OCI-LY7 (cell line): ENCODE results near the gene FAM76A. TPM values are rescaled to one million over a fixed set of nuclear protein-coding genes. Genes with fewer than 3 reads are reported as not detected.

Experiments
- BruUV-seq: library from RNA; stranded (reverse); fragments of 400-500 nt; replicated peaks from 2 replicates; lab custom pipeline; 2021; lab: Mats Ljungman, UMichigan
- CTCF ChIA-PET: fragments of 300-600 bp; sonication (Branson Sonifier 250); formaldehyde crosslinking; loops from one replicate; lab custom pipeline; 2022; ENCODE audit warnings: antibody characterized with exemption; ENCODE audit not compliant: unreplicated experiment; lab: Charles Lee
- POLR2A ChIA-PET: fragments of 300-600 bp; sonication (Branson Sonifier 250); formaldehyde crosslinking; loops from one replicate; lab custom pipeline; 2022; ENCODE audit warnings: antibody characterized with exemption; lab: Charles Lee
- DNase-seq: peaks from one replicate; pipeline ENCODE4 v3.0.0-alpha.2; 2015; ENCODE audit warnings: low spot score
- H2AFZ ChIP-seq: fragments of 200-600 bp; sonication (generic), shearing (Covaris generic); 2 replicates; pipeline ENCODE4 v1.6.1; 2014; ENCODE audit warnings: mild to moderate bottlenecking, antibody characterized with exemption, low read length, moderate library complexity
- H3K27ac ChIP-seq: fragments of 200-600 bp; sonication (generic); 2 replicates; pipeline ENCODE4 v1.5.1; 2014; ENCODE audit warnings: mixed run types, low read depth, mild to moderate bottlenecking, moderate library complexity, low read length, inconsistent platforms; ENCODE audit not compliant: poor library complexity, severe bottlenecking
- H3K36me3 ChIP-seq: fragments of 200-600 bp; sonication (generic); 2 replicates; pipeline ENCODE4 v1.6.1; 2014; ENCODE audit warnings: mild to moderate bottlenecking, antibody characterized with exemption, low read length, moderate library complexity, mixed read lengths; ENCODE audit not compliant: insufficient read depth
- H3K4me1 ChIP-seq: fragments of 200-600 bp; sonication (generic); 2 replicates; pipeline ENCODE4 v1.5.1; 2014; ENCODE audit warnings: mild to moderate bottlenecking, low read length; ENCODE audit not compliant: insufficient read depth, poor library complexity, severe bottlenecking
- H3K4me2 ChIP-seq: fragments of 200-600 bp; sonication (generic); 2 replicates; pipeline ENCODE4 v1.6.1; 2014; ENCODE audit warnings: mild to moderate bottlenecking, low read length
- H3K4me3 ChIP-seq: fragments of 200-600 bp; sonication (generic); 2 replicates; pipeline ENCODE4 v1.5.1; 2014; ENCODE audit warnings: mild to moderate bottlenecking, low read depth, low read length; ENCODE audit not compliant: poor library complexity, severe bottlenecking
- H3K79me2 ChIP-seq: fragments of 200-600 bp; sonication (generic); 2 replicates; pipeline ENCODE4 v1.6.1; 2016; ENCODE audit warnings: low read depth, mild to moderate bottlenecking, low read length, moderate library complexity, mixed read lengths; ENCODE audit not compliant: insufficient read depth
- H3K9me2 ChIP-seq: fragments of 200-600 bp; sonication (generic); 2 replicates; pipeline ENCODE4 v1.6.1; 2016; ENCODE audit warnings: mild to moderate bottlenecking, low read length, mixed read lengths; ENCODE audit not compliant: insufficient read depth
- H3K9me3 ChIP-seq: fragments of 200-600 bp; sonication (generic); 2 replicates; pipeline ENCODE4 v1.6.1; 2014; ENCODE audit warnings: mild to moderate bottlenecking, mixed run types, low read length, mixed read lengths
- H4K20me1 ChIP-seq: fragments of 200-600 bp; sonication (generic); 2 replicates; pipeline ENCODE4 v1.6.1; 2014; ENCODE audit warnings: mild to moderate bottlenecking, antibody characterized with exemption, low read length, moderate library complexity, mixed read lengths; ENCODE audit not compliant: insufficient read depth
- EZH2phosphoT487 ChIP-seq: fragments of 200-600 bp; sonication (generic); IDR thresholded peaks from 2 replicates; pipeline ENCODE4 v1.6.1; 2018; ENCODE audit warnings: low read depth, borderline replicate concordance, mild to moderate bottlenecking, mixed run types, antibody characterized with exemption, low read length, moderate library complexity, mixed read lengths
- intact Hi-C: fragments of 100-400 bp; cut with micrococcal nuclease; formaldehyde crosslinking; loops from one replicate; pipeline ENCODE4 v1.10.0; 2022; ENCODE audit not compliant: unreplicated experiment
- total RNA-seq, 2 experiments: library from RNA; depleted of rRNA in 1 of 2; stranded (reverse); fragments of >200 nt in 1 of 2; shearing (Covaris generic) in 1 of 2; gene quantifications; 2 replicates each; pipeline ENCODE4 v1.2.3, GENCODE V29; 2014 to 2022
- TF ChIP-seq, protein P1 (sequence below): fragments of 200-600 bp; sonication (generic); conservative IDR thresholded peaks from 2 replicates; pipeline ENCODE4 v1.5.1; 2014; ENCODE audit warnings: mild to moderate bottlenecking, antibody characterized with exemption, low read length, moderate library complexity, mixed read lengths

Gene FAM76A
- total RNA-seq, 2 experiments from 2014 or later, result 16.3 to 18.6 TPM

- Histone ChIP-seq H3K4me2 (no peak overlapping the region), H3K9me3 (0 out of 2 replicates have a peak, but pooled peaks cover 6% of the 10 kb centered on the region), H3K4me3 (no peak overlapping the region), H4K20me1 (no peaks in the 10 kb centered on the region), H3K4me1 (no peaks in the 10 kb centered on the region), H3K9me2 (no peaks in the 10 kb centered on the region), H3K36me3 (no peaks in the 10 kb centered on the region), H3K27ac (no peak overlapping the region), H2AFZ (no peak overlapping the region), H3K79me2 (no peaks in the 10 kb centered on the region)
- BruUV-seq, result no TSS peak
- POLR2A ChIA-PET, result no interaction called here
- CTCF ChIA-PET, result no interaction called here
- intact Hi-C loops, result no loop called here
- TF ChIP-seq, protein P1, sequence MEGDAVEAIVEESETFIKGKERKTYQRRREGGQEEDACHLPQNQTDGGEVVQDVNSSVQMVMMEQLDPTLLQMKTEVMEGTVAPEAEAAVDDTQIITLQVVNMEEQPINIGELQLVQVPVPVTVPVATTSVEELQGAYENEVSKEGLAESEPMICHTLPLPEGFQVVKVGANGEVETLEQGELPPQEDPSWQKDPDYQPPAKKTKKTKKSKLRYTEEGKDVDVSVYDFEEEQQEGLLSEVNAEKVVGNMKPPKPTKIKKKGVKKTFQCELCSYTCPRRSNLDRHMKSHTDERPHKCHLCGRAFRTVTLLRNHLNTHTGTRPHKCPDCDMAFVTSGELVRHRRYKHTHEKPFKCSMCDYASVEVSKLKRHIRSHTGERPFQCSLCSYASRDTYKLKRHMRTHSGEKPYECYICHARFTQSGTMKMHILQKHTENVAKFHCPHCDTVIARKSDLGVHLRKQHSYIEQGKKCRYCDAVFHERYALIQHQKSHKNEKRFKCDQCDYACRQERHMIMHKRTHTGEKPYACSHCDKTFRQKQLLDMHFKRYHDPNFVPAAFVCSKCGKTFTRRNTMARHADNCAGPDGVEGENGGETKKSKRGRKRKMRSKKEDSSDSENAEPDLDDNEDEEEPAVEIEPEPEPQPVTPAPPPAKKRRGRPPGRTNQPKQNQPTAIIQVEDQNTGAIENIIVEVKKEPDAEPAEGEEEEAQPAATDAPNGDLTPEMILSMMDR, result no peak
- TF ChIP-seq EZH2phosphoT487, result no peak
- no peak for DNase-seq
Observed at GRCh38 chr1:27713869-27714513, 11.8 kb upstream of the FAM76A start.

GRCh38 chr1:27716262-27716895 lies 9.4 kb upstream of the FAM76A start:
- H3K4me1 ChIP-seq, result no peaks in the 10 kb centered on the region
- no peaks in the 10 kb centered on the region for H4K20me1 ChIP-seq
- H3K4me3 ChIP-seq, result no peak overlapping the region
- H3K4me2 ChIP-seq, result no peak overlapping the region
- no peaks in the 10 kb centered on the region for H3K79me2 ChIP-seq
- no TSS peak for BruUV-seq
- no peaks in the 10 kb centered on the region for H3K36me3 ChIP-seq
- H3K9me2 ChIP-seq, result no peaks in the 10 kb centered on the region
- CTCF ChIA-PET, result interaction anchor here (0.5 kb wide), 1 partner anchor 110 kb away, joined by 5 read pairs; no protein-coding TSS in a partner anchor
- POLR2A ChIA-PET, result interaction anchor here (0.7 kb wide), 1 partner anchor 105 kb away, joined by 4 read pairs; no protein-coding TSS in a partner anchor
- H3K27ac ChIP-seq, result no peak overlapping the region
- TF ChIP-seq EZH2phosphoT487, result no peak
- TF ChIP-seq, protein P1, result no peak
- H2AFZ ChIP-seq, result no peak overlapping the region
- intact Hi-C loops, result no loop called here
- H3K9me3 ChIP-seq, result 0 out of 2 replicates have a peak, but pooled peaks cover 6% of the 10 kb centered on the region
- DNase-seq, result no peak
